Heart right ventricle (tissue), 16 donors: ENCODE results near the gene AGBL4. TPM values are rescaled to one million over a fixed set of nuclear protein-coding genes. Genes with fewer than 3 reads are reported as not detected.
A peak's percentile ranks its signal among the peaks of the same experiment; 100 is the strongest.

Experiments
- ATAC-seq, 8 donors: fragments of 200-7000 bp; cut with Tn5 transposase; one replicate each; pipeline ENCODE4 v1.9.1; 2020; ENCODE audit warnings: mild to moderate bottlenecking in 8 of 8, moderate library complexity in 8 of 8, moderate number of reproducible peaks in 1 of 8
- DNase-seq, 2 donors: peaks; one replicate each; pipeline ENCODE4 v3.0.0-alpha.2; 2020
- H3K27ac ChIP-seq, 10 donors: fragments of 200-600 bp; sonication (generic) in 2 of 10; one replicate each; pipeline versions ENCODE4 v1.5.0 to v1.8.0; 2020 to 2022; ENCODE audit warnings: mild to moderate bottlenecking in 3 of 10
- H3K27me3 ChIP-seq, 7 donors: fragments of 200-600 bp; one replicate each; pipeline ENCODE4 v1.8.0; 2021 to 2022; ENCODE audit warnings: mild to moderate bottlenecking in 2 of 7
- H3K36me3 ChIP-seq, 9 donors: fragments of 200-600 bp; sonication (generic) in 1 of 9; one replicate each; pipeline versions ENCODE4 v1.5.0 to v1.8.0; 2020 to 2022; ENCODE audit warnings: mild to moderate bottlenecking in 2 of 9
- H3K4me1 ChIP-seq, 9 donors: fragments of 200-600 bp; sonication (generic) in 1 of 9; one replicate each; pipeline versions ENCODE4 v1.5.0 to v1.8.0; 2020 to 2022; ENCODE audit warnings: mild to moderate bottlenecking in 4 of 9
- H3K4me3 ChIP-seq, 10 donors: fragments of 200-600 bp; sonication (generic) in 2 of 10; one replicate each; pipeline versions ENCODE4 v1.5.0 to v1.8.0; 2020 to 2022; ENCODE audit warnings: mild to moderate bottlenecking in 7 of 10, moderate library complexity in 2 of 10
- H3K9me3 ChIP-seq, 11 donors: fragments of 200-600 bp in 10 of 11; sonication (generic) in 2 of 11; one replicate each; pipeline versions ENCODE4 v1.5.0 to v1.8.0; 2013 to 2022; ENCODE audit warnings: mild to moderate bottlenecking in 2 of 11, control low read depth in 1 of 11, moderate library complexity in 1 of 11
- CTCF ChIP-seq, 9 donors: fragments of 200-600 bp; sonication (generic) in 2 of 9; IDR thresholded peaks; one replicate each; pipeline versions ENCODE4 v1.5.0 to v1.8.0; 2021 to 2022; ENCODE audit warnings: antibody characterized with exemption in 9 of 9, mild to moderate bottlenecking in 5 of 9, moderate library complexity in 1 of 9
- WGBS, 2 donors: extraction: QIAGEN DNeasy Blood & Tissue Kit; methylation state at CpG; one replicate each; pipeline ENCODE4 v1.1.7; 2013; ENCODE audit warnings: inconsistent platforms in 1 of 2; 5-methylcytosine and 5-hydroxymethylcytosine counted together
- intact Hi-C, 10 donors: fragments of 100-400 bp; cut with DNase I; formaldehyde crosslinking; loops; one replicate each; pipeline versions ENCODE4 v1.11.1 to v1.14.2; 2022
- polyA plus RNA-seq, 2 donors: library from polyadenylated mRNA; stranded (reverse); fragments of 200-250 nt; gene quantifications; one replicate each; pipeline ENCODE4 v1.2.3, GENCODE V29; 2013
- total RNA-seq, 10 donors: library from RNA; stranded (reverse); fragmentation: NEBNext Ultra II Directional in 3 of 10; extraction: Animal tissue kit (Norgen Biotek cat#: 25700) in 3 of 10; gene quantifications; one replicate each; pipeline versions ENCODE4 v1.2.1 to v1.2.4, GENCODE V29; 2021 to 2023
- donor health status: Arrhythmogenic right ventricular cardiomyopathy.
- donor health status: ischemic (EF 13 %, LVEDD 7.1; RV severe dilation, severe dysfunction).
- donor health status: healthy with polysubstance abuse.
- donor health status: DM: no; HTN: yes; CAD: no.
- donor health status: DM: no; HTN: no; CAD: no.
- donor health status: ischemic (EF 25% LVEDD 6.9; RV normal size, moderate dysfunction).
- donor health status: ischemic (EF 25% LVEDD 5.7; RV mildly dilated, moderate dysfunction).
- donor health status: healthy.
- donor health status: DM: yes; HTN: yes; CAD: no.
- donor health status: Ischemic cardiomyopathy.
- donor health status: ischemic (EF 35%, LVEDD 5.7; RV mildly dilated, moderate dysfunction).
- donor health status: nonischemic (EF 11% LVEDD 7.7; RV severe dilation, severe dysfunction).
- donor health status: DM: yes; HTN: yes; CAD: no.
- donor health status: PGD.
- donor health status: ischemic (EF 29% LVEDD 5.4; RV normal size, mild dysfunction).
- donor health status: nonischemic (EF 23%, LVEDD 6.1; RV moderate dilation, normal function).

The AGBL4 gene
- total and polyA plus RNA-seq, 12 donors: 0.04 to 0.93 (median 0.46) TPM; not detected in 2

DNA sequence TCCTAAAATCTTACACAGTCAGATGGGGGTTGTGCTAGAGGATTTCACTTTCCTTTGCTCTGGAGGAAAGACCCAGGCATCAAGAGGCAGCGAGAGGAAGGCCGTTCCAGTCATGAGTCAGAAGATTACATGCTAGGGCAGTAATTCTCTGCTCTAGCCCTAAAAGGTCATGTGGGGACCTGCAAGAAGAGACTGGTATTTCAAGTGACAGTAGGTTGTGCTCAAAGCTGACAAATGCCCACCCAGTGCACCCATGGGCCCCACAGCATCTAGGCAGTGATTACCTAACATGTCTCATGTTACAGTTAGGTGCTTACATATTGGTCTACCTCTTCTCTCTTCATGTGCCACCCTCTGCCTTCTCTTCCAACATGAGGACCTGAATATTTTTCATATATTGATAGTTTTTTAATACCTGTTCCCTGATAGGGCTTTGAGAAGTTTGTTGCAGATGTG, 1147.4 kb downstream of the AGBL4 start:
- intact Hi-C loops: no loop called here
- Histone ChIP-seq H3K9me3 (no peaks in the 10 kb centered on the region), H3K27ac (no peak overlapping the region), H3K27me3 (peaks cover 0 to 22% (median 4%) of the 10 kb centered on the region in 7 donors), H3K4me1 (no peaks in the 10 kb centered on the region), H3K36me3 (no peaks in the 10 kb centered on the region), H3K4me3 (no peak overlapping the region)
- 59 to 69% methylated on average over 2 of the region's 2 CpGs for WGBS, 2 donors
- no peak for DNase-seq
- TF ChIP-seq CTCF (IDR thresholded peaks at IDR 0.05): no peak
- no peak for ATAC-seq

DNA sequence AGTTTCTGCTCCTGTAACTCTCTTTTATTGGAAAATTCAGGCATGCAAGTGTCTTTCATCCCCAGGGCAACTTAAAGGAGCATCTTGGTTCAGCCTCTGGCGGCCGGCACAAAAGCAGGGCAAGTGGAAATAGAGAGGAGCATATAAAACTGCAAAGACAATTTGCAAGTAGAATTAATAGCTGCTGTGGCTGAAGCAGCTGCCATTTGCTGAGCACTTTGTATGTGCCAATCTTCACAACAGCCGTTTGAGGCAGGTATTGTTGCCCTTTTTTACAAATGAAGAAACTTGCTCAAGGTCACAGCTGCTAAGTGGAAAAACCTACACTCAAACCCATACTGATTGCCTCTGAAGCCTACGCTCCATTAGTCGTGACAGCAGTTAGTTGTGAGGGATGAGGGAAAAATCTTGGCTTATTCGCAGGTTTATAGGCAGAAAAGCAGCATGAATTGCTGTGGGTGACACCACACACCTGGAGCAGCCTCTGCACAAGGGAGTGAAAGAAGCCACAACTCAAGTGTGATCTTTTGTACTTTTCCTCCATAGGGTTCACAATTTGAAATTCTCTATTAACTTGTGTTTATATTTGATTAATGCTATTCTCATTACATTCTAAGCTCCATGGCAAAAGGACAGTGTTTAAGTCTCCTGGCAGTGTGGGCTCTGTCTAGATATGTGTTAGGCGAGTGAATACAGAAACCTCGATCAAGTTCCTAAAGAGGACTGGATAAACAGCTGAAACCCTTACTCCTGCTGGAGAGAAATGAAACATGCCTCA, 1148.0 kb downstream of the AGBL4 start:
- ATAC-seq: no peak
- intact Hi-C loops: no loop called here

DNA sequence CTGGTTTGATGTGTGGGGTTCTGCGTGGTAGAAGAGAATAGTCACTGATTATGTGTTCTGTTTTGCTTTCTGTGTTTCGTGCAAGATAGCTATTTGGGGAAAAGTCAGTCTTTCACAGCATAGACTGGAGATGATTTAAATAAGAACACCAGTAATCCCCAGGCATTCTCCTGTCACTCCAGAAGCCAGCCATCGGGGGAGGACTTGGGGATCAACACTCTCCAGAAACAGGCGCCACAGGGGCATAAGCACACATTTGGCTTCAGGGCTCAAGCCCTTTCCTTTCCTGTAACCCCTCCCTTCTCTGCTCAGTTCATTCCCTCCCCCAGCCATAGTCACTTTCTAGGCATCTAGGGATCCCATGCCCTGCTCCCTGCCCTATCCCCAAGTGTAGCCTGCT, 1149.8 kb downstream of the AGBL4 start:
- Histone ChIP-seq H3K9me3 (no peaks in the 10 kb centered on the region), H3K36me3 (no peaks in the 10 kb centered on the region), H3K27ac (no peak overlapping the region), H3K4me1 (no peaks in the 10 kb centered on the region), H3K4me3 (no peak overlapping the region), H3K27me3 (peaks cover 0 to 22% (median 4%) of the 10 kb centered on the region in 7 donors)
- 65 to 67% methylated on average over 4 of the region's 4 CpGs for WGBS, 2 donors
- DNase-seq (no peak), ATAC-seq (no peak)
- intact Hi-C loops: no loop called here
- TF ChIP-seq CTCF (IDR thresholded peaks at IDR 0.05): no peak

More for the DNA sequence above, 1148.0 kb downstream of the AGBL4 start:
- Histone ChIP-seq H3K4me1 (no peaks in the 10 kb centered on the region), H3K27me3 (peaks cover 0 to 22% (median 4%) of the 10 kb centered on the region in 7 donors), H3K36me3 (no peaks in the 10 kb centered on the region), H3K27ac (no peak overlapping the region), H3K9me3 (no peaks in the 10 kb centered on the region), H3K4me3 (no peak overlapping the region)
- no peak for TF ChIP-seq CTCF (IDR thresholded peaks at IDR 0.05)
- 75 to 79% methylated on average over 8 of the region's 8 CpGs for WGBS, 2 donors
- DNase-seq: no peak

- H3K36me3 ChIP-seq: no peaks in the 10 kb centered on the region
- TF ChIP-seq CTCF (IDR thresholded peaks at IDR 0.05): peak in 7 of 9 donors; percentile 23 to 47 (median 35)
- intact Hi-C loops: no loop called here
- DNase-seq (no peak), ATAC-seq (no peak)
- no peaks in the 10 kb centered on the region for H3K9me3 ChIP-seq
- H3K27ac ChIP-seq: no peak overlapping the region
- no peaks in the 10 kb centered on the region for H3K4me1 ChIP-seq
- no peak overlapping the region for H3K4me3 ChIP-seq
- H3K27me3 ChIP-seq: peaks cover 0 to 19% (median 4%) of the 10 kb centered on the region in 7 donors
- 16 to 18% methylated on average over 3 of the region's 3 CpGs for WGBS, 2 donors
Observed at GRCh38 chr1:48870596-48870995, 1153.2 kb downstream of the AGBL4 start.
